Measurements from ENCODE around the gene FLT1.

FLT1 gene

GRCh38 chr13:28423010-28423409 is 71.9 kb downstream of the FLT1 start:
- DNase-seq = no peak

GRCh38 chr13:28421676-28422410 is 73.1 kb downstream of the FLT1 start:
- DNase-seq = no peak

GRCh38 chr13:28420704-28421103 is 74.2 kb downstream of the FLT1 start:
- no peak for DNase-seq

GRCh38 chr13:28415994-28416421 is 78.9 kb downstream of the FLT1 start:
- no peak for DNase-seq

- DNase-seq = no peak
Observed at GRCh38 chr13:28413999-28414398, 80.9 kb downstream of the FLT1 start.

GRCh38 chr13:28412981-28413380 is 81.9 kb downstream of the FLT1 start:
- DNase-seq = no peak

GRCh38 chr13:28411831-28412353 is 83.0 kb downstream of the FLT1 start:
- no peak for DNase-seq

- DNase-seq = no peak
Observed at GRCh38 chr13:28410096-28410495, 84.8 kb downstream of the FLT1 start.

- DNase-seq = no peak
Observed at GRCh38 chr13:28409648-28410047, 85.3 kb downstream of the FLT1 start.

GRCh38 chr13:28408863-28409262 is 86.1 kb downstream of the FLT1 start:
- no peak for DNase-seq

- no peak for DNase-seq
Observed at GRCh38 chr13:28408235-28408848, 86.6 kb downstream of the FLT1 start.

- DNase-seq = no peak
Observed at GRCh38 chr13:28406733-28407266, 88.1 kb downstream of the FLT1 start.

- no peak for DNase-seq
Observed at GRCh38 chr13:28402057-28402381, 92.9 kb downstream of the FLT1 start.

GRCh38 chr13:28401303-28402056 is 93.4 kb downstream of the FLT1 start:
- no peak for DNase-seq

- DNase-seq = no peak
Observed at GRCh38 chr13:28396053-28396452, 98.9 kb downstream of the FLT1 start.

- DNase-seq = no peak
Observed at GRCh38 chr13:28394422-28394821, 100.5 kb downstream of the FLT1 start.

- DNase-seq = no peak
Observed at GRCh38 chr13:28392896-28393505, 101.9 kb downstream of the FLT1 start.

GRCh38 chr13:28392428-28392827 is 102.5 kb downstream of the FLT1 start:
- DNase-seq = no peak

GRCh38 chr13:28387740-28388501 is 107.0 kb downstream of the FLT1 start:
- DNase-seq = no peak

GRCh38 chr13:28385362-28385761 is 109.6 kb downstream of the FLT1 start:
- no peak for DNase-seq

- no peak for DNase-seq
Observed at GRCh38 chr13:28384789-28385188, 110.1 kb downstream of the FLT1 start.

- DNase-seq = no peak
Observed at GRCh38 chr13:28380319-28380718, 114.6 kb downstream of the FLT1 start.
